ENCODE results near the gene PRKAG2.
A peak's percentile ranks its signal among the peaks of the same experiment; 100 is the strongest.

Gene PRKAG2

GRCh38 chr7:151591866-151592265, 285.0 kb downstream of the PRKAG2 start:
- DNase-seq (ENCODE audit: low read depth, low spot score): no peak

GRCh38 chr7:151590850-151591771, 285.8 kb downstream of the PRKAG2 start:
- DNase-seq (ENCODE audit: low read depth, low spot score): peak; percentile 17

- no peak for DNase-seq (ENCODE audit: low read depth, low spot score)
Observed at GRCh38 chr7:151590071-151590849, 286.7 kb downstream of the PRKAG2 start.

GRCh38 chr7:151588982-151589381, 287.9 kb downstream of the PRKAG2 start:
- DNase-seq (ENCODE audit: low read depth, low spot score): no peak

GRCh38 chr7:151586531-151587260, 290.2 kb downstream of the PRKAG2 start:
- no peak for DNase-seq (ENCODE audit: low read depth, low spot score)

GRCh38 chr7:151585744-151586393, 291.0 kb downstream of the PRKAG2 start:
- DNase-seq (ENCODE audit: low read depth, low spot score): no peak

GRCh38 chr7:151581741-151582140, 295.2 kb downstream of the PRKAG2 start:
- no peak for DNase-seq (ENCODE audit: low read depth, low spot score)

- no peak for DNase-seq (ENCODE audit: low read depth, low spot score)
Observed at GRCh38 chr7:151579644-151580043, 297.3 kb downstream of the PRKAG2 start.

GRCh38 chr7:151575410-151575809, 301.5 kb downstream of the PRKAG2 start:
- no peak for DNase-seq (ENCODE audit: low read depth, low spot score)

GRCh38 chr7:151573046-151573445, 303.9 kb downstream of the PRKAG2 start:
- peak; percentile 42 for DNase-seq (ENCODE audit: low read depth, low spot score)

GRCh38 chr7:151572136-151572535, 304.8 kb downstream of the PRKAG2 start:
- DNase-seq (ENCODE audit: low read depth, low spot score): no peak

- DNase-seq (ENCODE audit: low read depth, low spot score): no peak
Observed at GRCh38 chr7:151571471-151571870, 305.4 kb downstream of the PRKAG2 start.

GRCh38 chr7:151570366-151570915, 306.5 kb downstream of the PRKAG2 start:
- DNase-seq (ENCODE audit: low read depth, low spot score): no peak

GRCh38 chr7:151568956-151569940, 307.7 kb downstream of the PRKAG2 start:
- DNase-seq (ENCODE audit: low read depth, low spot score): no peak

GRCh38 chr7:151566897-151567320, 310.0 kb downstream of the PRKAG2 start:
- DNase-seq (ENCODE audit: low read depth, low spot score): no peak

GRCh38 chr7:151565541-151565940, 311.4 kb downstream of the PRKAG2 start:
- peak; percentile 19 for DNase-seq (ENCODE audit: low read depth, low spot score)

GRCh38 chr7:151560243-151560642, 316.7 kb downstream of the PRKAG2 start:
- no peak for DNase-seq (ENCODE audit: low read depth, low spot score)

- no peak for DNase-seq (ENCODE audit: low read depth, low spot score)
Observed at GRCh38 chr7:151559557-151560183, 317.2 kb downstream of the PRKAG2 start.

GRCh38 chr7:151558575-151558974, 318.3 kb downstream of the PRKAG2 start:
- peak; percentile 37 for DNase-seq (ENCODE audit: low read depth, low spot score)
